GM21381 (cell line): ENCODE measurements around the gene KLK14.

ENCODE experiments used
- ATAC-seq: cut with Tn5 transposase; IDR thresholded peaks from one replicate; pipeline ENCODE4 v1.9.1; 2021; ENCODE audit warnings: mild to moderate bottlenecking, moderate library complexity; ENCODE audit not compliant: unreplicated experiment

KLK14 gene

GRCh38 chr19:51086153-51086850, 3.6 kb upstream of the KLK14 start:
- no peak for ATAC-seq

DNA sequence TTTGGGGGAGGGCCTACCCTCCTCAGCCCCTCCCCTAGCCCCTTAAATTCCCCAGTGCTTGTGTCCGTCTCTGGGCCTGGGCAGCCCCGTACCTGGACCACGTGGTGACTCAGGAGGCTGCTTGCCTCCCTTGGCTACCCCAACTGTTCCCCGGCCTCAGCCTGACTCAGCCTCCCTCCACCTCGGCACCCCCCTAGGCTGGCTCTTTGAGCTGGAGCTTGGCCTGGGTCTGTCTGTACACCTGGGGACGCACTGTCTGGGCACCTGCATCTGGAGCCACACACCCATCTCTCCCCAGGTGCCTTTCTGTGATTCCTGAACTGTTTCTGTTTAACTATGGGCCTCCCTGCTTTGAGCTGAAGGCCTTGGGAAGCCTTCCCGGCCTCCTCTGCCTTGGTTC, 1.8 kb upstream of the KLK14 start:
- no peak for ATAC-seq

DNA sequence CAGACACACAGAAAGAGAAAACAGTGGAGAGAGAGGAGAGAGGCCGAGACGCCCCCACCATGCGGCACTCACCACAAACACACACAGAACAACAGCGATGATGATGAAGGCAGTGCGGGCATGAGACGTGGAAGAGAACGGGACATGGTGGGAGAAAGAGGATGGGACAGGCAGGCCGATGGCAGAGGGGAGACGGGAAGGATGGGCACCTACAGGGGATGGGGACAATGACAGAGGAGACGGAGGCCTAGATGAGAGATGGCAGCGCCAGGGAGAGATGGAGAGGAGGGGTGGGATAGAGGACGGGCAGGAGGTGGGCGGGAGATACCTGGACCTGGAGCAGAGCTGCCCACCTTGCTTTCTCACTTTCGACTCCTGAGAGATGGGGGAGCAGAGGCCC, 1.1 kb upstream of the KLK14 start:
- ATAC-seq, result no peak

DNA sequence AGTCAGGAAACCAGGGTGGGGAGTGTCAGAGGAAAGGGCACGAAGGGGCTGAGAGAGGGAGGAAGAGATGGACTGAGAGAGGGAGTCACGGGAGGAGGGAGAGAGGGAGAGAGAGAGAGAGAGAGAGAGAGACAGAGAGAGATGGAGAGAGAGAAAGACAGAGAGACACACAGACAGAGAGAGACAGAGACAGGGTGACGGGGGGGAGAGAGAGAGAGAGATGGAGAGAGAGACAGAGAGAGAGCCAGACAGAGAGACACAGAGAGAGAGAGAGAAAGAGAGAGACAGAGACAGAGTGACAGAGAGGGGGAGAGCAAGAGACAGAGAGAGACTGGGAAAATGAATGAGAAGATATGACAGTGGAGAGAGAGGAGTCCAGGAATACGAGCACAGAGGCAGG, 494 bp upstream of the KLK14 start:
- no peak for ATAC-seq

DNA sequence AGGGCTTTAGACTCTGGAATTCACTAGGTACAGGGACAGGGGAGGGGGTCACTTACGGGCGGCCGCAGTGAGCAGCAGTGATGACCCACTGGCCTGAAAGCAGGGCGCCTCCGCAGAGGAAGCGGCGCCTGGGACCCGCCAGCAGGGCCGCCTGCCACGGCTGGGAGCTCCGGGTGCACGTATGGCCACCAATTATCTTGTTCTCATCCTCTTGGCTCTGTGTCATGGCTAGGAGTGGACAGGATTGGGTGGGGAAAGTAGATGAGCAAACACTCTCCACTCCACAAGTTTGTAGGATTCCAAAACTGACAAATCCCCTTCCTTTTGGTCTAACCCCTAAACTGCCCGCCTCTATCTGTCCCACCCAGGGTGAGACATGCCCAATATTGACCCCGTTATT, 1.2 kb downstream of the KLK14 start:
- ATAC-seq, result no peak

DNA sequence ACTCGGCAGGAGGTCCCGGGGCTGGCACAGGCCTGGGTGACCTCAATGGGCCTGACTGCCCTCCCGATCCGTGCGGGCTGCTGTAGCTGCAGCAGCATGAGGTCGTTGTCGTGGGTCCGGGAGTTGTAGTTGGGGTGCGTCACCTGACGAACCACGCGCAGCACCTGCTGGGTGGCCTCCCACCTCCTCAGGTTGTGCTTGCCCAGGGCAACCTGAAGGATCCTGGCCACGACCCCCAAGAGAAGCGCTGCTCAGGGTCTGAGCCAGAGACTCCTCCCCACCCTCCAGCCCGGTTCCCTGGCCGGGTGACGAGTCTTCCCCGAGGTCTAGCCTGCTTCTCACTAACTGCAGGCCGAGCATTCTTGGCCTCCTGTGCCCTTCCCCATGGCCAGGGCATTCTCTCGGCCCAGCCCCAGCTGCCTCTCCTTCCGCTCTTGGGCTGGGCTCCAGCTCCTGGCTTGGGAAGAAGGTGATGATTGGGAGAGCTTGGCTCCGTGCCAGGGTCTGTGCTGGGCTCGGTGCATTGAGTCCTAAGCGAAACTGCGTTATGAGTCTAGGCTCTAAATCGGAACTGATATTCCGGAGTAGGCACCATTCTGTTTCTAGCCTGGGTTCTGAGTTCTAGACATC, 3.1 kb downstream of the KLK14 start:
- ATAC-seq, result no peak

GRCh38 chr19:51078731-51079130, 4.0 kb downstream of the KLK14 start:
- no peak for ATAC-seq

DNA sequence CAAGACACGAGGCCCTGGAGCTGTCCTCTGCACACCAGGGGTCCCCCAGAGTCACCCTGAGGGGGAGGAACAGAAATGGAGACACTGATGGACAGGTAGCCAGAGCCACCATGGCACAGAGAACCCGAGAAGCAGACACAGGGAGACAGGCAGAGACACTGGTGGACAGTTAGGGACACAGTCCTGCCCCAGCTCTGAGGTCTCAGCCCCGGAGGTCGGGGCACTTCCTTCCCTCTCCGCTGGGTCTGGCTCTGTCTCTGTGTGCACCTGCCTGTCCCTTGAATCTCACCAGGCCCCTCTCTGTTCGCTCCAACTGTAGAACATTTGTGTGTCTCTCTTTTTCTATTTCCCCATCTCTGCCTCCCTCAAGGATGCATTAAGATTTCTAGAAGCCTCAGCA, 4.6 kb downstream of the KLK14 start:
- ATAC-seq, result no peak

DNA sequence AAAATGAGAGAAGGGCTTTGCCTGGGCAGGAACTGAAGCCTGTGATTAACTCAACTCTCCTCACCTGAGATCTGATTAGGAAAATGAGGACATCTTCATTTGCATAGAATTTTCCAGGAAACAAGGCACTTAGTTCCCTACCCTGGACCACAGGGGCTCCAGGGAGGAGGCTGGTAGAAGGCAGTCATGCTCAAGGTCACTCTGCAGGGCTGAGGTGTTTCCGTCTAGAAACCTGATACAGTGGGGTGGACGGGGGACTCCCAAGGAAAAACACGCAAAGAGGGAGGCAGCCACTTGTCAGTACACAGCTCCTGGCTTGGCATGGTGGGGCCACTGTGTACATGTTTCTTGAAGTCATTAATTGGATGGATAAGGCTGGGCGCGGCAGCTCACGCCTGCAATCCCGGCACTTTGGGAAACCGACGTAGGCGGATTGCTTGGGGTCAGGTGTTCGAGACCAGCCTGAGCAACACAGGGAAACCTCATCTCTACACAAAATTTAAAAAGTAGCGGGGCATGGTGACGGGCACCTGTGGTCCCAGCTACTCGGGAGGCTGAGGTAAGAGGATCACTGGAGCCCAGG, 6.0 kb downstream of the KLK14 start:
- no peak for ATAC-seq

- no peak for ATAC-seq
Observed at GRCh38 chr19:51075998-51076397, 6.7 kb downstream of the KLK14 start.

GRCh38 chr19:51071095-51071405, 11.6 kb downstream of the KLK14 start:
- ATAC-seq, result no peak

DNA sequence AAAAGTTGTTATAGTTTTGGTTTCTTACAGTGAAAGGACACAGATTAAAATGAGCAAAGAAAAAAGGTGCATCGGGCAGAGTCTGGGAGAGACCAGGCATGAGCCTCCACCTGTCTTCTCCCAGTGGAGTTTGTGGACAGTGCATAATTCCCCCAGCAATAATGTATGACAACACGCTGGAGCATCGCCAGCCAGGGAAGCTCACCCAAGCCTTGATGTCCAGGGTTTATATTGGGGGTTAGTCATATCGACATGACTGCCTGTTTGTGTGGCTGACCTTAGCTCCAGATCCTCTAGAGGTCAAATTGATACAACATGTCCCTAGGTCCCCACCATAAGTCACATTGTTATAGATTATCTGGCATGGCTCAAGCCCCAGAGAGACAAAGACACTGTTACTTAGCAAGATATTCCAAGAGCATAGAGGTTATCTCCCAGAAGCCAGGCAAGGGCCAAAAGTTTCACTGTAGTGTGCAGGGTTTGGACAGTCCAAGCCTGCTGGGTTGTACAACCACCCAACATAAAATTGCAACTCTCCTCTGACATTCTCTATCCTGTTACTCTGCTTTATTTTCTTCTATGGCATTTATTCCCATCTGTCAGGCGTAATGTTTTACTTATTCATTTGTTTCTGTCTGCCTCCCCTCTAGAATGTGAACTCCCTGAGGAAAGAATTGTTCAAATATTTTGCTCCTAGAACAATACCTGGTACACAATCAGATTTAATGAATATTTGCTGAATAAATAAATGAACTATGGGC, 12.2 kb downstream of the KLK14 start:
- ATAC-seq, result no peak

GRCh38 chr19:51066393-51067186, 16.1 kb downstream of the KLK14 start:
- ATAC-seq, result no peak

- no peak for ATAC-seq
Observed at GRCh38 chr19:51065221-51065960, 17.3 kb downstream of the KLK14 start.

- no peak for ATAC-seq
Observed at GRCh38 chr19:51064534-51065220, 18.0 kb downstream of the KLK14 start, which contains the start of gene KLK13. Gene KLK13, minus strand, starts transcription at chr19:51065092. Its CDS starts 25 bp downstream, at chr19:51065067.

DNA sequence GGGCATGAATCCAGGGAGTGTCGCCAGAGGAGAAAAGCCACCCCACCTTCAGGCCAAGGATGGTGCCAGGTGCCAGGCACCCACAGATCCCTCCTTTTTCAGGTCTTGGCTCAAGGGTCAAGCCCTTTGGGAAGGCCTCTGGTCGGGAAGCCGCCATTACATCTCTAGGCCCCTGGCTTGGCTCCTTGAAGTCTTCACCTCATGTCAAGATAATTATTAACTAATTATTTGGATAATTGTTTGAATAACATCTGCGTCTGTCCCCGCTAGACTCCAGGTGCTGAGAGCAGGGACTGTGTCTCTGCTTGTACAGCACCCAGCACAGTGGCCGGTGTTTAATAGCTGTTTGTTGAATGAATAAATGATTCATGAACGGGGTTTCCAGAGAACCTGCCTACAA, 19.0 kb downstream of the KLK14 start:
- no peak for ATAC-seq

DNA sequence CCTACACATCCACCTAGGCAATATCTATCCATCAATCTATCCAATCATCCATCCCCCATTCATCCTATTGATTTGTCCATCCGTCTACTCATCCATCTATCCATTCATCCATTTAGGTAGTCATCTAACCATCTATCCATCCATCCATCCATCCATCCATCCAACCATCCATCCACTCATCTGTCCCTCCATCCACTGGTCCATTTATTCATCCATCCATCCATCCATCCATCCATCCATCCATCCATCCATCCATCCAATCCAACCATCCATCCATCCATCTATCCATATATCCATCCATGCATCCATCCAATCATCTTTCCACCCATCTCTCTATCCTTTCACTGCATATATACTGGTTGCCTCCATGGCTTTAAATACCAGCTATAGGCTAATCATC, 21.7 kb downstream of the KLK14 start:
- ATAC-seq, result no peak

- ATAC-seq, result no peak
Observed at GRCh38 chr19:51060336-51060735, 22.4 kb downstream of the KLK14 start.

DNA sequence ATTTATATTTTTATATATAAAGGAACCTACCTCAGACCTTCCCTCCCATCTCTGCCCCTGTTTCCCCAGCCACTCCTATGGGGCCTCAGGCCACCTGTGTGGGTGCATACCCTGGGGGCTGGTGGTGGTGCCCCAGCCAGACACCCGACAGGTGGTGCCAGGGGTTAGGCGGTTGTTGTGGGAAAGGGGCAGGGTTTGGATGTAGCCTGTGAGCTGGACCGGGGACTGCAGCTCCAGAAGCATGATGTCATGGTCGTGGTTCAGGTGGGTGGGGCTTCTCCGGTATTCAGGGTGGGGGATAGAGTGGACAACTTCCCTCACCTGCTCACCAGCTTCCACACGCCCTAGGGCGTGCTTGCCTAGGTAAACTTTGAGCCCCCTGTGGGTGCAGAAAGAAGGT, 23.0 kb downstream of the KLK14 start:
- ATAC-seq, result no peak

DNA sequence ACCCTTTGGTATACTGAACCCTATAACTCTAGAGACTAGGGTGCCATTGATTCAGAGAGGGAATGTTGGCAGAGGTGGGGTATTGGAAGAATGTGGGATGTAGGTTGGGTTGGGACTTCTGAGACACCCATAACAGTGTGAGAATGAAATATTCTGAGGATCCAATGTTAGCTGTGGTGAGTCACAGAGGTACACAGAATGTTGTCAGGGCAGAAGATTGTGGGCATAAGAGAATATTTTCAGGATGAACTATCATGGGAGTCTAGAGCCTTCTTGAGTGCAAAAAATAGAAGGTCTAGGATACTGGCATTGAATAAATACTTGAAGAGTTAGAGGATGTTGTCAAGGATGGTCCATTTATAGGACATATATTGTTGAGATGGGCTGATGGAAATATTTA, 26.8 kb downstream of the KLK14 start:
- ATAC-seq, result no peak
